Articular chondrocyte of knee joint (primary cell): ENCODE data around the gene PIGM. TPM values are rescaled to one million over a fixed set of nuclear protein-coding genes. Genes with fewer than 3 reads are reported as not detected.

Experiments
- total RNA-seq: library from RNA; depleted of rRNA; stranded (reverse); fragments of >200 nt; gene quantifications from 2 replicates; pipeline ENCODE4 v1.2.3, GENCODE V29; 2012

PIGM gene
- 7.4 and 8.6 TPM in 2 replicates for total RNA-seq

DNA sequence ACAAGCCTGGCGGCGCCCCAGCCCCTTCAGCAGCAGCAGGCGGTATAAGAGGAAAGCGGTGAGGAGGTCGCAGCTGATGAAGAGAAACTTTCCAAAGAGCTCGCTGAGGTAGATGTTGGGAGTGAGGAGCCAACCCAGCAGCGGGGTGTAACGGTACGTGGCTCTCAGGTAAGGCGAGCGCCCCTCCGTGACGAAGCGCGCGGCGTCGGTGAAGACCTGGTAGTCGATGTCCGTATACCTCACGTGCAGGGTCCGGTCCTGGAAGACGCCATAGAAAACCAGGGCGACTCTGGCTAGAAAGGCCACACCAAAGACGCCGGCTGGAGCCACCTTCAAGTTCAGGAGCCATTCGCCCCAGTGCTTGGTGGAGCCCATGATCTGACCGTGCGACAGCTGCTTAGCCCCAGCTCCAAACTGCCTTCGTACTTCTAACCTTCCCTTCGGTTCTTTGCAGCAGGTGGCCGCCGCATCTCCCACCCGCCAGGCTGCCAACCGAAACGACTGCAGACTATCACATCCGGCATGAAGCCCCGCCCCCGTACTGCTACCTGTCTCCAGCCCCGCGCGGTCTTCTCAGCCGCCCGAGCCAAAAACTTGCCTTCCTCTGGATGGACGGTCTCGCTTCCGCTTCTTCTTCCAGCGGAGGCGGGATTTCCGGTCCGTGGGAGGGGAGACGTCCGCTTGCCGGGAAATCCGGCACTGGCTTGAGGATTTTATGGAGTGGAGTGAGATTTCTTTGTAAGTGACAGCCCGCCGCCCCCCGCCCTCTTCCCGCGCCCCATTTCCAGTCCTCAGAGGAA is at the start of gene PIGM:
TSS of gene PIGM (minus strand) at position 626 of the 800 bp plus-strand sequence. CDS start at position 375, 251 bp downstream.

DNA sequence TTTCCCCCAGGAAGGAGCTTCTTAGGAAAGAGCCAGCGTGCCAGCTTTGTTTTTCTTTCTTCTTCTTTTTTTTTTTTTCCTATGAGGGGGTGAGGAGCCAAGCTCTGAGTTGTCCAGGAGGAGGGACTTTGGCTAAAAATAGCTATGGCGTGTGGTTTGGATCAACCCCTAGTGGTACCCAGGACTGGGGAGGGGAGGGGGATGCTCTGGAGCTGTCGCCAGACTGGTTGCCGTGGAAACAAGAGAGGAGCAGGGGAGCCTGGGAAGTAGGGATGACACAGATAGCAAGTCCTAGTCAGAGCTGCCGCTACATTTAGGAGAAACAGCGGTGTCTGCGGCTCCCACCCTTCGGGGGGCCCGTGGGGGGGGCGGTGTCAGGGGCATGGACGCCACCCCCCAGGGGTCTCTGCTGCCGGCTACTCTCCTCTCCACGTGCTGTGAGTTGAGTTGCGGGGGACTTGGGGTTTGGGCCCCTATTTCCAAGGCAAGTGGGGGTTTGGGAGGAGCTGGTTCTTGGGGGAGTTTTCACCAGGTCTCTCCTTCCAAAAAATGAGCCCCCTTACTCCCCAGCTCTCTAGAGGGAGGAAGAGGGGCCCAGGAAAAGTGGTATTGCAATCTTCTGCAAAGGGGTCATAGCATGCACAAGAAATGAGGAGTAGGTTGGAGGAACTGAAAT is 49.6 kb upstream of the PIGM start, which contains the start of gene KCNJ9:
TSS of gene KCNJ9 (plus strand) at position 278 of the 676 bp plus-strand sequence. CDS start 2,493 bp downstream, outside the sequence.

DNA sequence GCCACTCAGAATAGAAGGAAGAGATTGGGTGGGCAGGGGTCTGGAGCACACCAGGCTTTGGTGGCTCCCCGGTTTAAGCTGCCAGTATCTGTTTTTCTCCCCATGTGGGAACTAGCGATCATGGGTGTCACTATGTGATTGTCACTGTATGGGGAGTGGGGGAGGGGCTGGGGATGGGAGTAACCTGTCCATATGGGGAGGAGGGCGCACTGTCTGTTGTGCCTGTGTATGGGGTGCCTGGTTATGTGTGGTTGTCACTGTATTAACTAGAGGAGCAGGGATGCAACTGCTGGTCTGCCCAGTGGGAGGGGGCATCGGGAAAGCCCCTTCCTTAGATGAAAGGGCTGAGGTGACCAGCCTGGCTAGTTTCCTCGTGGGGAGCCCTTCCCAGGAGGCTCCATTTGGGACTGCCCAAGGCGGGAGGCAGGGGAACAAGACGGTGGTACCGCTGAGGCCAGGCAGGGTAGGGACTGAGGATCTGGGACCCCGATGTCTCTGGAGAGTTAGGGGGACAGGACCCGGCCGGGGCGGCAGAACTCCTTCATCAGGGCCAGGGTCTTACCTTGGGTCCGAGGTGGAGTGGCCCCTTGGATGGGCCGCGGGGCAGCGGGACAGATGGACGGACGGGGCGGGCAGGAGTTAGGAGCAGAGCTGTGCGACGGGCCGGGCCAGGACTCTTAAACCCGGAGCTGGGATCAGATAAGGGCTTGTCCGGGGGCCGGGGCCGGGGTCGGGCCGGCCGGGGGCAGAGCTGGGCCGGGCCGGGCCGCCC is 37.9 kb upstream of the PIGM start, which contains the start of gene KCNJ10:
TSS of gene KCNJ10 (minus strand) at position 701 of the 772 bp plus-strand sequence. CDS start 27,628 bp downstream, outside the sequence.

Other genes starting within 250 kb of the PIGM start
- not detected in 2 replicates for gene FCRL6, start 229.6 kb downstream of the PIGM start, total RNA-seq
- gene SLAMF8, start 205.1 kb downstream of the PIGM start, total RNA-seq, result 0.11 TPM in 1 of 2 replicates, not detected in the other
- not detected in 2 replicates for gene VSIG8, start 169.3 kb downstream of the PIGM start, total RNA-seq
- gene CFAP45, start 131.8 kb downstream of the PIGM start, total RNA-seq, result 0.65 and 1.1 TPM in 2 replicates
- gene TAGLN2, start 106.5 kb downstream of the PIGM start, total RNA-seq, result 261 and 286 TPM in 2 replicates
- not detected in 2 replicates for gene IGSF9, start 86.4 kb downstream of the PIGM start, total RNA-seq
- gene SLAMF9, start 77.8 kb downstream of the PIGM start, total RNA-seq, result 0.65 and 0.86 TPM in 2 replicates
- gene KCNJ10, start 38.2 kb upstream of the PIGM start, total RNA-seq, result not detected in 2 replicates
- gene KCNJ9, start 49.5 kb upstream of the PIGM start, total RNA-seq, result under 0.01 and 0.11 TPM in 2 replicates
- 19.9 and 20.2 TPM in 2 replicates for gene IGSF8, start 66.6 kb upstream of the PIGM start, total RNA-seq
- gene ATP1A2, start 83.8 kb upstream of the PIGM start, total RNA-seq, result 0.22 and 0.91 TPM in 2 replicates
- gene ATP1A4, start 119.6 kb upstream of the PIGM start, total RNA-seq, result not detected in 2 replicates
- 0.32 and 0.65 TPM in 2 replicates for gene CASQ1, start 158.6 kb upstream of the PIGM start, total RNA-seq
- gene PEA15, start 173.4 kb upstream of the PIGM start, total RNA-seq, result 258 and 280 TPM in 2 replicates
- gene DCAF8, start 230.6 kb upstream of the PIGM start, total RNA-seq, result 82.7 and 95.8 TPM in 2 replicates